HepG2 (cell line): ENCODE results near the gene FCGBP. TPM values are rescaled to one million over a fixed set of nuclear protein-coding genes. Genes with fewer than 3 reads are reported as not detected.
A peak's percentile ranks its signal among the peaks of the same experiment; 100 is the strongest.
"Not testable (repeated sequence)": the region's sequence is repeated elsewhere in the genome, so short reads cannot be mapped to it uniquely, and the experiment has no call there.

Experiments used
- ATAC-seq: fragments of 200-7000 bp; cut with Tn5 transposase; 3 replicates; pipeline ENCODE4 v1.9.1; 2020; ENCODE audit warnings: mild to moderate bottlenecking, moderate library complexity
- BruUV-seq: library from RNA; stranded (reverse); fragments of 400-500 nt; replicated peaks from 2 replicates; lab custom pipeline; 2021; lab: Mats Ljungman, UMichigan
- CTCF ChIA-PET: fragments of 300-600 bp; formaldehyde crosslinking; extraction: SDS; loops from one replicate; lab custom pipeline; 2021; ENCODE audit warnings: low total read pairs, inconsistent platforms, low intra/inter-chr PET ratio; lab: Yijun Ruan, JAX
- POLR2A ChIA-PET: fragments of 350-600 bp; sonication (Branson Sonifier 250); formaldehyde crosslinking; loops from one replicate; lab custom pipeline; 2020; ENCODE audit warnings: antibody characterized with exemption, inconsistent platforms; lab: Yijun Ruan, JAX
- DNase-seq: peaks from one replicate; pipeline ENCODE4 v3.0.0-alpha.2; 2015; ENCODE audit warnings: low spot score
- FAIRE-seq: peaks from 3 replicates; lab custom pipeline; 2011; peaks lifted over from hg19 to GRCh38; lab: Jason Lieb, UNC
- H2AFZ ChIP-seq: one replicate; pipeline ENCODE4 v1.6.1; 2011; ENCODE audit warnings: low read length, inconsistent platforms
- H3K27ac ChIP-seq: fragments of 300-600 bp; 3 replicates; pipeline ENCODE4 v1.8.0; 2011; ENCODE audit warnings: mixed run types, mild to moderate bottlenecking, mixed read lengths, low read length, inconsistent platforms; ENCODE audit not compliant: insufficient read depth; ENCODE audit errors: extremely low read length
- H3K27me3 ChIP-seq, 2 experiments: fragments of 200-600 bp in 1 of 2; 2 replicates in 1 of 2; 3 replicates in 1 of 2; pipeline versions ENCODE4 v1.6.0 to v1.8.0; 2011; ENCODE audit warnings: low read length in 2 of 2, mild to moderate bottlenecking in 2 of 2, moderate library complexity in 2 of 2, inconsistent platforms in 1 of 2; ENCODE audit not compliant: insufficient read depth in 2 of 2, control insufficient read depth in 1 of 2
- H3K36me3 ChIP-seq, 2 experiments: fragments of 200-600 bp in 1 of 2; replicated peaks in 1 of 2; 2 replicates in 1 of 2; 3 replicates in 1 of 2; pipeline versions ENCODE4 v1.5.1 to v1.8.0; 2011; ENCODE audit warnings: low read length in 2 of 2, inconsistent platforms in 1 of 2; ENCODE audit not compliant: insufficient read depth in 2 of 2, control insufficient read depth in 1 of 2
- H3K4me1 ChIP-seq: 2 replicates; pipeline ENCODE4 v1.5.1; 2012; ENCODE audit warnings: low read length, inconsistent platforms; ENCODE audit not compliant: insufficient read depth
- H3K4me2 ChIP-seq: 2 replicates; pipeline ENCODE4 v1.6.0; 2011; ENCODE audit warnings: low read depth, low read length, inconsistent platforms
- H3K4me3 ChIP-seq, 3 experiments: fragments of 200-600 bp in 1 of 3; sonication (generic), shearing (Covaris generic) in 1 of 3; replicated peaks in 1 of 3; 2 replicates each; pipeline ENCODE4 v1.5.1; 2011 to 2016; ENCODE audit warnings: low read length in 3 of 3, inconsistent platforms in 2 of 3, low read depth in 2 of 3, mild to moderate bottlenecking in 2 of 3, control low read depth in 1 of 3, mixed read lengths in 1 of 3; ENCODE audit not compliant: insufficient read depth in 1 of 3
- H3K79me2 ChIP-seq: one replicate; pipeline ENCODE4 v1.6.1; 2011; ENCODE audit warnings: low read length, inconsistent platforms; ENCODE audit not compliant: insufficient read depth
- H3K9ac ChIP-seq: 2 replicates; pipeline ENCODE4 v1.6.0; 2011; ENCODE audit warnings: mild to moderate bottlenecking, low read depth, low read length, inconsistent platforms; ENCODE audit not compliant: insufficient read depth
- H3K9me3 ChIP-seq: 2 replicates; pipeline ENCODE4 v1.5.1; 2012; ENCODE audit warnings: mild to moderate bottlenecking, low read length
- H4K20me1 ChIP-seq: 2 replicates; pipeline ENCODE4 v1.6.0; 2011; ENCODE audit warnings: inconsistent platforms, mild to moderate bottlenecking, low read length, moderate library complexity; ENCODE audit not compliant: insufficient read depth
- STAG1 ChIP-seq: sonication (generic); formaldehyde crosslinking; IDR thresholded peaks from 2 replicates; pipeline ENCODE4 v1.4.0; 2020; ENCODE audit warnings: missing genetic modification reagents
- WGBS: methylation state at CpG from one replicate; pipeline ENCODE4 v1.1.6; 2017; ENCODE audit warnings: low lambda C conversion rate; 5-methylcytosine and 5-hydroxymethylcytosine counted together
- in situ Hi-C: cut with HindIII; loops from 2 replicates; pipeline ENCODE4 v1.10.0; 2017; ENCODE audit warnings: low pct_unique_long_range_greater_than_20kb; ENCODE audit not compliant: extremely low pct_ligation_motif_present
- intact Hi-C: fragments of 100-400 bp; cut with micrococcal nuclease; formaldehyde crosslinking; loops from one replicate; pipeline ENCODE4 v1.10.0; 2022; ENCODE audit not compliant: unreplicated experiment
- polyA plus RNA-seq, 8 experiments: library from polyadenylated mRNA; depleted of rRNA in 3 of 8; stranded (reverse) in 7 of 8; unstranded in 1 of 8; fragments of >200 nt; fragmentation: Illumina TruSeq in 4 of 8; extraction: Trizol in 4 of 8; gene quantifications; 2 replicates each; pipeline versions ENCODE4 v1.2.1 to v1.2.3, GENCODE V29; 2011 to 2016; ENCODE audit warnings: low read depth in 4 of 8, missing spikeins in 1 of 8, mixed read lengths in 1 of 8; ENCODE audit not compliant: insufficient read depth in 1 of 8
- total RNA-seq, 5 experiments: library from RNA; depleted of rRNA; stranded (reverse); fragments of >200 nt; fragmentation: Illumina TruSeq; extraction: Trizol; gene quantifications; 2 replicates each; pipeline ENCODE4 v1.2.3, GENCODE V29; 2016; ENCODE audit warnings: low read depth in 1 of 5

Gene FCGBP
- total and polyA plus RNA-seq, 2 of the 13 experiments (the other 11 are each of a cell fraction or from before 2014, with no cell fraction given) = 1.3 to 7.0 TPM

DNA sequence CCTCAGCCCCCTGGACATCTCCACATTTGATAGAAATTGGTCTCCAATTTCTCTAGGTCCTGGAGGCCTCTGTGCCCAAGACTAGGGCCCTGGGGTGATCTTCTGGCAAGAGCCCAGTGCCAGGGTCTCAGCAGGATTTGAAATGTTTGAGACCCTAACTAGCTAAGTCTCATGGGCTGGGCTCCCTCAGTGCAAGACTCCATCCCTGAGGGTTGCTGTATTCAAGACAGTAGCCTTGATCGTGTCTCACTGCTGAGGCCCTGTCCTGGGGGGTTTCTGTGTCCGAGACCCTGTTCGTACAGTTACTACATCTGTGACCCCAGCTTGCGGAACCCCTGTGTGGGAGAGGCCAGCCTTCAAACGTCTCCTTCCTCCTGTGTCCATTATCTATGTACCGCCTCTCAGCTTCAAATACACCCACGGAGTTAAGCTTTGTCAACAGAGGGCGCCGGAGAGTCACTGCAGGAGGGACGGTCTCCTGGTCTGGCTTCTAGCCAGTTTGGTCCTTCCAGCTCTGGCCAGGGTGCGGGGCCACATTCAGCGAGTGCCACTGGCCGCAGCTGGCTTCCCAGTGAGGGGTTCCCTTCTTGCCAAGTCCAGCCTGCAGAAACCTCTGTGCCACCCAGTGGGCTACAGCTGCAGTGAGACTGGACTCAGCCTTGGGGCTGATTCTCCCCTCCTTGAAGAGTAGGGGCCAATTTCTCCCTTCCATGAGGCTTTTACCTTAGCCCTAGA is 36.8 kb downstream of the FCGBP start:
- FAIRE-seq, CTCF ChIA-PET, H3K27ac ChIP-seq, H3K9ac ChIP-seq, H3K27me3 ChIP-seq, POLR2A ChIA-PET, H3K4me2 ChIP-seq, intact Hi-C loops, BruUV-seq, H3K36me3 ChIP-seq, H3K9me3 ChIP-seq, H3K79me2 ChIP-seq, H2AFZ ChIP-seq, H3K4me3 ChIP-seq, in situ Hi-C loops, H4K20me1 ChIP-seq: not testable (repeated sequence)
- ATAC-seq (peak; percentile 80), DNase-seq (peak; percentile 38)
- H3K4me1 ChIP-seq = peaks cover 20% of the 10 kb centered on the region
- peak; percentile 29 for TF ChIP-seq STAG1 (CRISPR knock-in tag)
- 33% methylated on average over 6 of the region's 13 CpGs for WGBS

DNA sequence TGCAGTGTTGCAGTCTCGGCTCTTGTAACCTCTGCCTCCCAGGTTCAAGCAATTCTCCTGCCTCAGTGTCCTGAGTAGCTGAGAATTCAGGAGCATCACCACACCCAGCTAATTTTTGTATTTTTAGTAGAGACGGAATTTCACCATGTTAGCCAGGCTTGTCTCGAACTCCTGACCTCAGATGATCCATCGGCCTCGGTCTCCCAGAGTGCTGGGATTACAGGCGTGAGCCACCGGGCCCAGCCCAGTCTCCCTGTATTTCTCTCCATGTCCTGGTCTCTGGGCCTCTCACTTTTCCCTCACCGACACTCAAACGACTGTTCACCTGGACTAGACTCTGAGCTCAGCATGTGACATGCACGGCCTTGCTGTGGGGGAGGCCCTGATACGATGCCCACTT is 39.3 kb downstream of the FCGBP start:
- WGBS = 97% methylated on average over 7 of the region's 11 CpGs

DNA sequence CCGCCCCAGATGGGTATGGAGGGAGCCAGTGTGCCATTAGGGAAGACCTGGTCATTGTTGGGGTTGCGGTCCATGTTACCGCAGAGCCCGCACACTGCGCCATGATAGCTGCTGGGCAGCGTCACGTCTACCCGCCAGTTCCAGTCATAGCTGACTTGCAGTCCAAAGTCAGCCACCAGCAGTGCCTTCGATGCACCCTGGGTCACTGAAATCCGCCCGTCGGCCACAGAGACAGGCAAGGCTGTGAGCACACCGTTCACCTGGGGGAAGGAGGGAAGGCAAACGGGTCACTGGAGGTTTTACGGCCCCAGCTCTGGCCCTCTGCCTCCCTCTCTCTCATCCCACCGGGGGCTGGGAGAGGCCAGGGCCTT is 40.2 kb downstream of the FCGBP start:
- H3K4me2 ChIP-seq, H3K36me3 ChIP-seq, H3K4me3 ChIP-seq, ATAC-seq, DNase-seq, H3K27me3 ChIP-seq, FAIRE-seq, H3K27ac ChIP-seq, intact Hi-C loops, BruUV-seq, H3K9ac ChIP-seq, H4K20me1 ChIP-seq, H2AFZ ChIP-seq, H3K79me2 ChIP-seq, CTCF ChIA-PET, H3K9me3 ChIP-seq, POLR2A ChIA-PET: not testable (repeated sequence)
- in situ Hi-C loops = loop anchor here (5.0 kb wide), 1 partner anchor 78 kb away; the partner anchor contains the start of gene PSMC4
- H3K4me1 ChIP-seq = peaks cover 24% of the 10 kb centered on the region
- WGBS = no CpG with 5 or more reads among the region's 16 CpGs

More for the DNA sequence above, 39.3 kb downstream of the FCGBP start:
- CTCF ChIA-PET, H3K9ac ChIP-seq, ATAC-seq, FAIRE-seq, H2AFZ ChIP-seq, intact Hi-C loops, H3K4me2 ChIP-seq, BruUV-seq, H3K27me3 ChIP-seq, H3K79me2 ChIP-seq, H3K4me3 ChIP-seq, POLR2A ChIA-PET, H3K27ac ChIP-seq, H3K9me3 ChIP-seq, H4K20me1 ChIP-seq, H3K36me3 ChIP-seq, in situ Hi-C loops, DNase-seq: not testable (repeated sequence)
- peaks cover 19% of the 10 kb centered on the region for H3K4me1 ChIP-seq

- in situ Hi-C loops = loop anchor here (5.0 kb wide), 1 partner anchor 79 kb away; the partner anchor contains the start of gene PSMC4
- H3K36me3 ChIP-seq, H3K4me3 ChIP-seq, ATAC-seq, POLR2A ChIA-PET, BruUV-seq, H4K20me1 ChIP-seq, H3K9me3 ChIP-seq, H3K27ac ChIP-seq, H3K27me3 ChIP-seq, H3K79me2 ChIP-seq, H3K4me2 ChIP-seq, FAIRE-seq, CTCF ChIA-PET, H3K9ac ChIP-seq, DNase-seq, intact Hi-C loops, H2AFZ ChIP-seq: not testable (repeated sequence)
- H3K4me1 ChIP-seq = peaks cover 24% of the 10 kb centered on the region
- 94% methylated on average over 16 of the region's 29 CpGs for WGBS
These were observed 40.8 kb downstream of the FCGBP start for GRCh38 chr19:39893366-39894235.
